Stimulated activated CD8-positive, alpha-beta memory T cell treated with anti-CD3 and anti-CD28 coated beads, Interleukin-2, amount 100 ng/mL, for 1 hour (primary cell): ENCODE measurements around the gene THEM5.
"Not testable (repeated sequence)": the region's sequence is repeated elsewhere in the genome, so short reads cannot be mapped to it uniquely, and the experiment has no call there.

Experiments used
- DNase-seq, 2 donors: peaks; one replicate each; pipeline ENCODE4 v3.0.0-alpha.2; 2020; ENCODE audit warnings: low read depth in 2 of 2

THEM5 gene

GRCh38 chr1:151853411-151853943, at the start of gene THEM5:
Gene THEM5 (minus strand): TSS chr1:151853712. CDS start chr1:151853565, 147 bp downstream.
- DNase-seq = no peak

- no peak for DNase-seq
Measured at GRCh38 chr1:151902858-151903257, 49.3 kb upstream of the THEM5 start.

- DNase-seq = not testable (repeated sequence)
Measured at GRCh38 chr1:151900804-151901203, 47.3 kb upstream of the THEM5 start.

- peak; percentile 5 to 18 for DNase-seq
Measured at GRCh38 chr1:151898519-151898991, 45.0 kb upstream of the THEM5 start.

GRCh38 chr1:151897991-151898431, 44.5 kb upstream of the THEM5 start:
- DNase-seq = no peak

GRCh38 chr1:151893176-151893924, 39.8 kb upstream of the THEM5 start:
- no peak for DNase-seq

GRCh38 chr1:151892190-151892589, 38.7 kb upstream of the THEM5 start:
- DNase-seq = no peak

- no peak for DNase-seq
Measured at GRCh38 chr1:151891512-151891911, 38.0 kb upstream of the THEM5 start.

- DNase-seq = no peak
Measured at GRCh38 chr1:151888972-151889570, 35.6 kb upstream of the THEM5 start.

GRCh38 chr1:151887028-151887427, 33.5 kb upstream of the THEM5 start:
- DNase-seq = no peak

- DNase-seq = no peak
Measured at GRCh38 chr1:151885479-151885878, 32.0 kb upstream of the THEM5 start.

- DNase-seq = not testable (repeated sequence)
Measured at GRCh38 chr1:151884879-151885278, 31.4 kb upstream of the THEM5 start.

GRCh38 chr1:151884445-151884844, 30.9 kb upstream of the THEM5 start:
- DNase-seq = not testable (repeated sequence)

GRCh38 chr1:151883898-151884297, 30.4 kb upstream of the THEM5 start:
- not testable (repeated sequence) for DNase-seq

- DNase-seq = not testable (repeated sequence)
Measured at GRCh38 chr1:151882918-151883317, 29.4 kb upstream of the THEM5 start.

GRCh38 chr1:151882466-151882865, 29.0 kb upstream of the THEM5 start:
- no peak for DNase-seq

- no peak for DNase-seq
Measured at GRCh38 chr1:151881479-151881878, 28.0 kb upstream of the THEM5 start.

- no peak for DNase-seq
Measured at GRCh38 chr1:151875419-151876097, 22.0 kb upstream of the THEM5 start.

- DNase-seq = not testable (repeated sequence)
Measured at GRCh38 chr1:151872776-151873175, 19.3 kb upstream of the THEM5 start.

- no peak for DNase-seq
Measured at GRCh38 chr1:151871284-151872030, 17.9 kb upstream of the THEM5 start.

- no peak for DNase-seq
Measured at GRCh38 chr1:151868486-151868885, 15.0 kb upstream of the THEM5 start.
